Ovary (tissue), 3 donors: Measurements from ENCODE around the gene COA6.

Experiments
- CTCF ChIP-seq, 3 donors: fragments of 450-650 bp in 2 of 3; fragments of 200-600 bp in 1 of 3; IDR thresholded peaks; one replicate each; pipeline versions ENCODE4 v1.5.1 to v1.8.0; 2016 to 2022; ENCODE audit warnings: antibody characterized with exemption in 3 of 3, mild to moderate bottlenecking in 1 of 3
- EP300 ChIP-seq: sonication (generic); formaldehyde crosslinking; IDR thresholded peaks from one replicate; pipeline ENCODE4 v1.6.1; 2017; ENCODE audit warnings: antibody characterized with exemption
- POLR2A ChIP-seq: fragments of 450-650 bp; IDR thresholded peaks from one replicate; pipeline ENCODE4 v1.6.1; 2017; ENCODE audit warnings: antibody characterized with exemption, mild to moderate bottlenecking, moderate library complexity
- donor health status: DM: no; HTN: no; CAD: no.

- no peak for TF ChIP-seq CTCF (IDR thresholded peaks at IDR 0.05)
- TF ChIP-seq POLR2A: no peak
- TF ChIP-seq EP300: no peak
Observed at GRCh38 chr1:234361102-234361603, 12.1 kb upstream of the COA6 start.
